H1 (cell line): ENCODE results near the gene GHRH. TPM values are rescaled to one million over a fixed set of nuclear protein-coding genes. Genes with fewer than 3 reads are reported as not detected.

Source experiments
- CTCF ChIA-PET: fragments of 300-600 bp; sonication (Branson Sonifier 250); formaldehyde crosslinking; loops from one replicate; lab custom pipeline; 2021; ENCODE audit not compliant: partially characterized antibody; lab: Charles Lee
- POLR2A ChIA-PET: fragments of 300-600 bp; sonication (Branson Sonifier 250); formaldehyde crosslinking; loops from one replicate; lab custom pipeline; 2021; ENCODE audit warnings: inconsistent platforms; ENCODE audit not compliant: partially characterized antibody; lab: Charles Lee
- DNase-seq, 2 experiments: peaks; one replicate each; pipeline versions ENCODE4 v3.0.0 to v3.0.0-alpha.2; 2010 to 2022; ENCODE audit warnings: low spot score in 2 of 2, low read depth in 1 of 2, mixed read lengths in 1 of 2
- FAIRE-seq: peaks from 2 replicates; lab custom pipeline; 2011; peaks lifted over from hg19 to GRCh38; lab: Jason Lieb, UNC
- H2AFZ ChIP-seq: 2 replicates; pipeline ENCODE4 v1.8.1; 2012; ENCODE audit warnings: low read length, inconsistent platforms
- H2AK5ac ChIP-seq: 2 replicates; pipeline ENCODE4 v1.6.1; 2013; ENCODE audit warnings: low read depth, low read length
- H2BK120ac ChIP-seq: replicated peaks from 2 replicates; pipeline ENCODE3; 2013; ENCODE audit warnings: low read depth, low read length, inconsistent platforms
- H2BK12ac ChIP-seq: 2 replicates; pipeline ENCODE4 v1.6.1; 2013; ENCODE audit warnings: low read depth, low read length
- H2BK15ac ChIP-seq: 2 replicates; pipeline ENCODE4 v1.6.1; 2013; ENCODE audit warnings: low read length
- H2BK20ac ChIP-seq: 2 replicates; pipeline ENCODE4 v1.6.1; 2013; ENCODE audit warnings: low read length
- H2BK5ac ChIP-seq: 2 replicates; pipeline ENCODE4 v1.6.1; 2013; ENCODE audit warnings: low read depth, low read length
- H3K14ac ChIP-seq: 2 replicates; pipeline ENCODE4 v1.6.1; 2013; ENCODE audit warnings: inconsistent platforms; ENCODE audit not compliant: insufficient read length
- H3K18ac ChIP-seq: 2 replicates; pipeline ENCODE4 v1.6.1; 2013; ENCODE audit warnings: low read length; ENCODE audit errors: extremely low read depth
- H3K23ac ChIP-seq: 2 replicates; pipeline ENCODE4 v1.6.1; 2013; ENCODE audit warnings: inconsistent platforms; ENCODE audit not compliant: insufficient read length
- H3K23me2 ChIP-seq: 2 replicates; pipeline ENCODE4 v1.6.1; 2013; ENCODE audit warnings: low read depth, low read length
- H3K27ac ChIP-seq: 2 replicates; pipeline ENCODE4 v1.6.1; 2011; ENCODE audit warnings: low read depth, low read length, inconsistent platforms
- H3K27me3 ChIP-seq, 4 experiments: replicated peaks in 1 of 4; 1 replicate in 1 of 4; 2 replicates in 3 of 4; pipeline versions ENCODE4 v1.6.1 to v1.8.1; 2011 to 2013; ENCODE audit warnings: low read length in 3 of 4, mild to moderate bottlenecking in 3 of 4, inconsistent platforms in 2 of 4, mixed read lengths in 2 of 4, moderate library complexity in 1 of 4; ENCODE audit not compliant: control insufficient read depth in 3 of 4, insufficient read depth in 3 of 4; ENCODE audit errors: extremely low read depth in 1 of 4
- H3K36me3 ChIP-seq, 4 experiments: 2 replicates each; pipeline versions ENCODE4 v1.6.1 to v1.8.1; 2011 to 2013; ENCODE audit warnings: mild to moderate bottlenecking in 4 of 4, low read length in 3 of 4, moderate library complexity in 2 of 4, control low read depth in 1 of 4, inconsistent platforms in 1 of 4; ENCODE audit not compliant: insufficient read depth in 4 of 4, control insufficient read depth in 2 of 4
- H3K4ac ChIP-seq: replicated peaks from 2 replicates; pipeline ENCODE3; 2013; ENCODE audit warnings: low read length, low read depth, mixed read lengths, inconsistent platforms; ENCODE audit not compliant: insufficient read length
- H3K4me1 ChIP-seq, 4 experiments: replicated peaks in 1 of 4; 1 replicate in 1 of 4; 2 replicates in 3 of 4; pipeline versions ENCODE4 v1.6.1 to v1.8.1; 2011 to 2013; ENCODE audit warnings: low read length in 3 of 4, inconsistent platforms in 2 of 4, mixed read lengths in 1 of 4; ENCODE audit not compliant: insufficient read depth in 4 of 4, control insufficient read depth in 3 of 4
- H3K4me2 ChIP-seq, 2 experiments: 2 replicates each; pipeline versions ENCODE4 v1.6.1 to v1.8.1; 2011 to 2013; ENCODE audit warnings: low read depth in 2 of 2, low read length in 2 of 2, control low read depth in 1 of 2, inconsistent platforms in 1 of 2, mild to moderate bottlenecking in 1 of 2; ENCODE audit not compliant: insufficient read depth in 1 of 2
- H3K4me3 ChIP-seq, 4 experiments: fragments of 200-600, 300-600 bp in 1 of 4; sonication (generic), shearing (Covaris generic), sonication (Bioruptor Twin) in 1 of 4; 2 replicates each; pipeline versions ENCODE4 v1.5.1 to v1.8.1; 2011 to 2016; ENCODE audit warnings: low read length in 4 of 4, low read depth in 3 of 4, control low read depth in 2 of 4, inconsistent platforms in 2 of 4, mild to moderate bottlenecking in 2 of 4, mixed read lengths in 1 of 4, moderate library complexity in 1 of 4; ENCODE audit not compliant: insufficient read depth in 2 of 4; ENCODE audit errors: extremely low read depth in 1 of 4
- H3K56ac ChIP-seq: replicated peaks from 2 replicates; pipeline ENCODE3; 2013; ENCODE audit warnings: low read depth, mild to moderate bottlenecking, mixed read lengths, low read length, inconsistent platforms; ENCODE audit not compliant: insufficient read length
- H3K79me1 ChIP-seq: 2 replicates; pipeline ENCODE4 v1.6.1; 2013; ENCODE audit warnings: low read depth, low read length, control low read depth
- H3K79me2 ChIP-seq, 2 experiments: 2 replicates each; pipeline versions ENCODE4 v1.6.1 to v1.8.1; 2012 to 2013; ENCODE audit warnings: low read length in 2 of 2, mild to moderate bottlenecking in 2 of 2, inconsistent platforms in 1 of 2; ENCODE audit not compliant: insufficient read depth in 2 of 2, control insufficient read depth in 1 of 2
- H3K9ac ChIP-seq, 4 experiments: replicated peaks in 1 of 4; 1 replicate in 1 of 4; 2 replicates in 3 of 4; pipeline versions ENCODE4 v1.6.1 to v1.8.1; 2011 to 2013; ENCODE audit warnings: low read depth in 3 of 4, low read length in 3 of 4, control low read depth in 2 of 4, mild to moderate bottlenecking in 2 of 4, moderate library complexity in 2 of 4, inconsistent platforms in 1 of 4; ENCODE audit errors: extremely low read depth in 1 of 4
- H3K9me3 ChIP-seq, 2 experiments: 2 replicates each; pipeline versions ENCODE4 v1.6.1 to v1.8.1; 2012 to 2013; ENCODE audit warnings: mild to moderate bottlenecking in 2 of 2, moderate library complexity in 2 of 2, control low read depth in 1 of 2, inconsistent platforms in 1 of 2, low read depth in 1 of 2, low read length in 1 of 2, mixed read lengths in 1 of 2; ENCODE audit not compliant: insufficient read depth in 2 of 2
- H4K20me1 ChIP-seq, 2 experiments: replicated peaks in 1 of 2; 2 replicates each; pipeline versions ENCODE3 to v1.8.1; 2011 to 2013; ENCODE audit warnings: inconsistent platforms in 2 of 2, low read length in 2 of 2, mild to moderate bottlenecking in 1 of 2; ENCODE audit not compliant: insufficient read depth in 2 of 2, control insufficient read depth in 1 of 2
- H4K5ac ChIP-seq: 2 replicates; pipeline ENCODE4 v1.6.1; 2013; ENCODE audit warnings: low read length, low read depth, mixed read lengths, inconsistent platforms; ENCODE audit not compliant: insufficient read length
- H4K8ac ChIP-seq: 2 replicates; pipeline ENCODE4 v1.8.0; 2013; ENCODE audit warnings: mild to moderate bottlenecking, moderate library complexity, low read length, inconsistent platforms; ENCODE audit not compliant: insufficient read depth; ENCODE audit errors: extremely low read depth
- H4K91ac ChIP-seq: replicated peaks from 2 replicates; pipeline ENCODE3; 2013; ENCODE audit warnings: low read length, mixed read lengths, inconsistent platforms; ENCODE audit not compliant: insufficient read length
- BRCA1 ChIP-seq: IDR thresholded peaks from 2 replicates; pipeline ENCODE4 v1.6.1; 2012; ENCODE audit warnings: low read depth, low read length, improper control_type of control experiment
- GABPA ChIP-seq: IDR thresholded peaks from 2 replicates; pipeline ENCODE4 v1.6.1; 2011; ENCODE audit warnings: mild to moderate bottlenecking, low read length, moderate library complexity, borderline replicate concordance; ENCODE audit not compliant: insufficient read depth
- GTF2F1 ChIP-seq: IDR thresholded peaks from 2 replicates; pipeline ENCODE4 v1.6.1; 2012; ENCODE audit warnings: low read depth, low read length, improper control_type of control experiment, borderline replicate concordance
- JUND ChIP-seq: IDR thresholded peaks from 2 replicates; pipeline ENCODE4 v1.6.1; 2011; ENCODE audit warnings: mild to moderate bottlenecking, improper control_type of control experiment, low read length
- NRF1 ChIP-seq: IDR thresholded peaks from 2 replicates; pipeline ENCODE4 v1.6.1; 2011; ENCODE audit warnings: mild to moderate bottlenecking, low read depth, low read length, improper control_type of control experiment
- POLR2A ChIP-seq, 2 experiments: IDR thresholded peaks; 1 replicate in 1 of 2; 2 replicates in 1 of 2; pipeline ENCODE4 v1.6.1; 2011; ENCODE audit warnings: low read depth in 2 of 2, low read length in 2 of 2, mild to moderate bottlenecking in 2 of 2; ENCODE audit errors: control extremely low read depth in 1 of 2
- SP2 ChIP-seq: IDR thresholded peaks from 2 replicates; pipeline ENCODE4 v1.6.1; 2012; ENCODE audit warnings: mild to moderate bottlenecking, low read length, inconsistent platforms
- WGBS, 2 experiments: shearing (Covaris generic) in 1 of 2; methylation state at CpG; one replicate each; pipeline versions ENCODE4 v1.1.6 to v1.1.7; 2013 to 2015; ENCODE audit warnings: low lambda C conversion rate in 2 of 2, mixed read lengths in 2 of 2, inconsistent platforms in 1 of 2, low coverage in 1 of 2, missing lambda C conversion rate in 1 of 2; ENCODE audit not compliant: insufficient replicate concordance in 2 of 2, insufficient coverage in 1 of 2, insufficient read length in 1 of 2; ENCODE audit errors: extremely low coverage in 1 of 2, missing lambda C conversion rate in 1 of 2; 5-methylcytosine and 5-hydroxymethylcytosine counted together
- polyA plus RNA-seq, 7 experiments: library from polyadenylated mRNA; depleted of rRNA in 3 of 7; stranded (reverse) in 5 of 7; unstranded in 2 of 7; fragments of >200 nt in 5 of 7; fragments of 200-250 nt in 2 of 7; gene quantifications; 1 replicate in 5 of 7; 2 replicates in 1 of 7; 4 replicates in 1 of 7; pipeline versions ENCODE4 v1.2.1 to v1.2.3, GENCODE V29; 2011 to 2013; ENCODE audit warnings: missing spikeins in 2 of 7, mixed read lengths in 2 of 7
- total RNA-seq: library from RNA; stranded (reverse); fragmentation: NEBNext Ultra II Directional; extraction: Animal tissue kit (Norgen Biotek cat#: 25700); gene quantifications from 2 replicates; pipeline ENCODE4 v1.2.1, GENCODE V29; 2021
- TF ChIP-seq, protein P1 (sequence below): IDR thresholded peaks from 2 replicates; pipeline ENCODE4 v1.6.1; 2011; ENCODE audit warnings: low read length, improper control_type of control experiment

The GHRH gene
- total and polyA plus RNA-seq, 2 of the 8 experiments (the other 6 are each of a cell fraction or from before 2014, with no cell fraction given), result not detected

GRCh38 chr20:37305079-37305478, 43.5 kb upstream of the GHRH start:
- no peaks in the 10 kb centered on the region for H3K27me3 ChIP-seq
- peaks cover 0 to 23% (median 11%) of the 10 kb centered on the region in 4 experiments; a peak in 6 of 8 replicates for H3K36me3 ChIP-seq
- no peak overlapping the region for H2AFZ ChIP-seq
- H2BK120ac ChIP-seq, result no peak overlapping the region
- no peak overlapping the region for H2AK5ac ChIP-seq
- DNase-seq (no peak), FAIRE-seq (no peak)
- no peak overlapping the region for H3K18ac ChIP-seq
- no peak overlapping the region for H4K8ac ChIP-seq
- H3K79me2 ChIP-seq, result peaks cover 0 to 5% of the 10 kb centered on the region in 2 experiments; a peak in 2 of 4 replicates
- no peaks in the 10 kb centered on the region for H3K9me3 ChIP-seq
- no peak overlapping the region for H2BK5ac ChIP-seq
- no peak overlapping the region for H3K27ac ChIP-seq
- H3K23ac ChIP-seq, result no peak overlapping the region
- H2BK12ac ChIP-seq, result no peak overlapping the region
- no peak overlapping the region for H3K56ac ChIP-seq
- no peak overlapping the region for H3K4me2 ChIP-seq
- H4K5ac ChIP-seq, result no peak overlapping the region
- ChIA-PET CTCF (interaction anchor here (0.8 to 1.1 kb wide), 3 partner anchors 34 to 78 kb away, joined by 3 to 4 read pairs (median 4); no protein-coding TSS in a partner anchor), POLR2A (interaction anchor here (1.1 to 1.4 kb wide), 2 partner anchors 11 kb away, joined by 3 to 4 read pairs; no protein-coding TSS in a partner anchor)
- H2BK20ac ChIP-seq, result no peak overlapping the region
- H3K23me2 ChIP-seq, result no peaks in the 10 kb centered on the region
- no peak overlapping the region for H3K4me3 ChIP-seq
- H3K4ac ChIP-seq, result no peak overlapping the region
- no peak overlapping the region for H3K9ac ChIP-seq
- no peaks in the 10 kb centered on the region for H4K20me1 ChIP-seq
- WGBS, 2 experiments, result 85% methylated on average over 6 of the region's 6 CpGs; no CpG with 5 or more reads in 1 of the 2 experiments
- no peak overlapping the region for H3K14ac ChIP-seq
- peaks cover 0 to 4% (median 0%) of the 10 kb centered on the region in 4 experiments; a peak in 2 of 7 replicates for H3K4me1 ChIP-seq
- no peak overlapping the region for H4K91ac ChIP-seq
- H3K79me1 ChIP-seq, result peaks cover 11% of the 10 kb centered on the region
- no peak overlapping the region for H2BK15ac ChIP-seq
- TF ChIP-seq SP2 (no peak), BRCA1 (no peak), GTF2F1 (no peak), JUND (no peak), POLR2A (IDR thresholded peaks at IDR 0.05; ENCODE audit: control extremely low read depth in 1 of 2, low read depth in 2 of 2, low read length in 2 of 2) (no peak), GABPA (no peak), NRF1 (no peak)
- TF ChIP-seq, protein P1, sequence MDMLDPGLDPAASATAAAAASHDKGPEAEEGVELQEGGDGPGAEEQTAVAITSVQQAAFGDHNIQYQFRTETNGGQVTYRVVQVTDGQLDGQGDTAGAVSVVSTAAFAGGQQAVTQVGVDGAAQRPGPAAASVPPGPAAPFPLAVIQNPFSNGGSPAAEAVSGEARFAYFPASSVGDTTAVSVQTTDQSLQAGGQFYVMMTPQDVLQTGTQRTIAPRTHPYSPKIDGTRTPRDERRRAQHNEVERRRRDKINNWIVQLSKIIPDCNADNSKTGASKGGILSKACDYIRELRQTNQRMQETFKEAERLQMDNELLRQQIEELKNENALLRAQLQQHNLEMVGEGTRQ, result no peak
